H9 (cell line): Measurements from ENCODE around the gene TRMT61A. TPM values are rescaled to one million over a fixed set of nuclear protein-coding genes. Genes with fewer than 3 reads are reported as not detected.

ENCODE experiments used
- DNase-seq: peaks from one replicate; pipeline ENCODE4 v3.0.0-alpha.2; 2017
- H2AFZ ChIP-seq: one replicate; pipeline ENCODE4 v1.6.1; 2013; ENCODE audit warnings: mild to moderate bottlenecking, low read length, control low read depth, moderate library complexity
- H2AK5ac ChIP-seq: 2 replicates; pipeline ENCODE4 v1.6.1; 2013; ENCODE audit warnings: low read length, control low read depth, mixed read lengths; ENCODE audit not compliant: insufficient read length
- H2BK120ac ChIP-seq: one replicate; pipeline ENCODE4 v1.6.1; 2013; ENCODE audit warnings: low read depth, mild to moderate bottlenecking, low read length, control low read depth, inconsistent platforms; ENCODE audit not compliant: poor library complexity, severe bottlenecking
- H2BK12ac ChIP-seq: 2 replicates; pipeline ENCODE4 v1.6.1; 2013; ENCODE audit warnings: low read length, control low read depth, mixed read lengths, low read depth; ENCODE audit not compliant: insufficient read length
- H2BK15ac ChIP-seq: 2 replicates; pipeline ENCODE4 v1.6.1; 2013; ENCODE audit warnings: low read depth, low read length, control low read depth
- H2BK20ac ChIP-seq: one replicate; pipeline ENCODE4 v1.6.1; 2013; ENCODE audit warnings: low read depth, mild to moderate bottlenecking, low read length, control low read depth, inconsistent platforms; ENCODE audit not compliant: poor library complexity, severe bottlenecking
- H2BK5ac ChIP-seq: 2 replicates; pipeline ENCODE4 v1.6.1; 2013; ENCODE audit warnings: low read length, control low read depth, mixed read lengths; ENCODE audit not compliant: insufficient read length
- H3K14ac ChIP-seq: 2 replicates; pipeline ENCODE4 v1.6.1; 2013; ENCODE audit warnings: low read length, control low read depth; ENCODE audit not compliant: insufficient read depth
- H3K18ac ChIP-seq: 2 replicates; pipeline ENCODE4 v1.6.1; 2013; ENCODE audit warnings: low read depth, mild to moderate bottlenecking, mixed read lengths, low read length, control low read depth; ENCODE audit not compliant: insufficient read length
- H3K23ac ChIP-seq: 2 replicates; pipeline ENCODE4 v1.6.1; 2013; ENCODE audit warnings: low read length, control low read depth, mixed read lengths, low read depth; ENCODE audit not compliant: insufficient read length
- H3K23me2 ChIP-seq: 2 replicates; pipeline ENCODE4 v1.6.1; 2013; ENCODE audit warnings: low read depth, mild to moderate bottlenecking, mixed read lengths, low read length, control low read depth; ENCODE audit not compliant: insufficient read length, poor library complexity, severe bottlenecking
- H3K27ac ChIP-seq: 2 replicates; pipeline ENCODE4 v1.5.1; 2013; ENCODE audit warnings: low read length, control low read depth, mixed read lengths, low read depth; ENCODE audit not compliant: insufficient read length
- H3K27me3 ChIP-seq: 2 replicates; pipeline ENCODE4 v1.6.1; 2013; ENCODE audit warnings: low read length, control low read depth, inconsistent platforms; ENCODE audit not compliant: insufficient read depth
- H3K4ac ChIP-seq: 2 replicates; pipeline ENCODE4 v1.6.1; 2013; ENCODE audit warnings: low read depth, mild to moderate bottlenecking, control low read depth, inconsistent platforms, low read length, moderate library complexity
- H3K4me1 ChIP-seq: 2 replicates; pipeline ENCODE4 v1.6.1; 2013; ENCODE audit warnings: low read length, control low read depth, inconsistent platforms; ENCODE audit not compliant: insufficient read depth
- H3K4me2 ChIP-seq: 2 replicates; pipeline ENCODE4 v1.6.1; 2013; ENCODE audit warnings: low read length, control low read depth, mixed read lengths; ENCODE audit not compliant: insufficient read length, insufficient read depth
- H3K56ac ChIP-seq: 2 replicates; pipeline ENCODE4 v1.6.1; 2013; ENCODE audit warnings: low read depth, mild to moderate bottlenecking, mixed read lengths, low read length, control low read depth; ENCODE audit not compliant: insufficient read length
- H3K79me1 ChIP-seq: 2 replicates; pipeline ENCODE4 v1.6.1; 2013; ENCODE audit warnings: low read depth, mild to moderate bottlenecking, moderate library complexity, low read length, control low read depth, inconsistent platforms; ENCODE audit not compliant: insufficient read depth, poor library complexity, severe bottlenecking
- H3K79me2 ChIP-seq: 2 replicates; pipeline ENCODE4 v1.6.1; 2013; ENCODE audit warnings: low read length, control low read depth, inconsistent platforms; ENCODE audit not compliant: insufficient read depth
- H3K9ac ChIP-seq: 2 replicates; pipeline ENCODE4 v1.6.1; 2013; ENCODE audit warnings: low read length, control low read depth, mixed read lengths; ENCODE audit not compliant: insufficient read length; ENCODE audit errors: extremely low read depth
- H3K9me3 ChIP-seq: one replicate; pipeline ENCODE4 v1.6.1; 2013; ENCODE audit warnings: low read depth, low read length, inconsistent platforms; ENCODE audit not compliant: control insufficient read depth
- H3T11ph ChIP-seq: one replicate; pipeline ENCODE4 v1.6.1; 2013; ENCODE audit warnings: mild to moderate bottlenecking, low read length, control low read depth, inconsistent platforms
- H4K20me1 ChIP-seq: one replicate; pipeline ENCODE4 v1.6.1; 2013; ENCODE audit not compliant: control insufficient read depth, insufficient read length, insufficient read depth
- H4K5ac ChIP-seq: 2 replicates; pipeline ENCODE4 v1.6.1; 2013; ENCODE audit warnings: low read depth, mild to moderate bottlenecking, mixed read lengths, low read length, control low read depth; ENCODE audit not compliant: insufficient read length
- H4K8ac ChIP-seq: replicated peaks from 2 replicates; pipeline ENCODE4 v1.6.1; 2013; ENCODE audit warnings: low read length, control low read depth, mixed read lengths, low read depth; ENCODE audit not compliant: insufficient read length
- H4K91ac ChIP-seq: 2 replicates; pipeline ENCODE4 v1.6.1; 2013; ENCODE audit warnings: low read depth, mild to moderate bottlenecking, moderate library complexity, mixed read lengths, low read length, control low read depth; ENCODE audit not compliant: insufficient read length
- H3K27ac Mint-ChIP-seq, 3 experiments: 2 replicates in 2 of 3; 3 replicates in 1 of 3; pipeline ENCODE4 v1.8.0; 2020 to 2021; ENCODE audit warnings: mixed read lengths in 3 of 3, mild to moderate bottlenecking in 1 of 3, moderate library complexity in 1 of 3
- H3K27me3 Mint-ChIP-seq: 2 replicates; pipeline ENCODE4 v1.8.0; 2021; ENCODE audit warnings: low read depth, mild to moderate bottlenecking, moderate library complexity, mixed read lengths
- H3K36me3 Mint-ChIP-seq, 3 experiments: 2 replicates in 2 of 3; 3 replicates in 1 of 3; pipeline ENCODE4 v1.8.0; 2020 to 2021; ENCODE audit warnings: low read depth in 3 of 3, mixed read lengths in 3 of 3; ENCODE audit not compliant: insufficient read depth in 1 of 3
- H3K4me1 Mint-ChIP-seq, 2 experiments: 2 replicates each; pipeline ENCODE4 v1.8.0; 2020; ENCODE audit warnings: mixed read lengths in 2 of 2
- H3K4me3 Mint-ChIP-seq, 2 experiments: 2 replicates in 1 of 2; 3 replicates in 1 of 2; pipeline ENCODE4 v1.8.0; 2020 to 2021; ENCODE audit warnings: mild to moderate bottlenecking in 2 of 2, mixed read lengths in 2 of 2, moderate library complexity in 1 of 2
- H3K9me3 Mint-ChIP-seq, 2 experiments: 2 replicates in 1 of 2; 3 replicates in 1 of 2; pipeline ENCODE4 v1.8.0; 2020; ENCODE audit warnings: mild to moderate bottlenecking in 2 of 2, mixed read lengths in 2 of 2, moderate library complexity in 1 of 2
- WGBS: extraction: QIAGEN DNeasy Blood & Tissue Kit; methylation state at CpG from one replicate; pipeline ENCODE4 v1.1.7; 2013; ENCODE audit warnings: missing lambda C conversion rate, low lambda C conversion rate, mixed read lengths; ENCODE audit not compliant: insufficient read length; ENCODE audit errors: extremely low coverage; 5-methylcytosine and 5-hydroxymethylcytosine counted together
- total RNA-seq: library from RNA; stranded (reverse); gene quantifications from 2 replicates; pipeline ENCODE4 v1.2.1, GENCODE V29; 2021
- TF ChIP-seq, protein P1 (sequence below): fragments of 200-600 bp; sonication (generic); conservative IDR thresholded peaks from 3 replicates; pipeline ENCODE4 v1.8.0; 2021; ENCODE audit warnings: antibody characterized with exemption, mild to moderate bottlenecking

The TRMT61A gene
- total RNA-seq, 1 experiment from 2014 or later = 21.9 TPM

DNA sequence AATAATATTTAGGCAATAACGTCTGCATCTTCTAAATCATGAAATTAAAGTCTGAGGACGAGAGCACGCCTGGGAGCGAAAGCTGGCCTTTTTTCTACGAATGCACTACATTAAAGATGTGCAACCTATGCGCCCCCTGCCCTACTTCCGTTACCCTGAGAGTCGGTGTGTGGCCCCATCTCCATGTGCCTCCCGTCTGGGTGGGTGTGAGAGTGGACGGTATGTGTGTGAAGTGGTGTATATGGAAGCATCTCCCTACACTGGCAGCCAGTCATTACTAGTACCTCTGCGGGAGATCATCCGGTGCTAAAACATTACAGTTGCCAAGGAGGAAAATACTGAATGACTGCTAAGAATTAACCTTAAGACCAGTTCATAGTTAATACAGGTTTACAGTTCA is 25.7 kb upstream of the TRMT61A start:
- Mint-ChIP-seq H3K4me1 (peaks cover 0 to 2% of the 10 kb centered on the region in 2 experiments; a peak in 2 of 4 replicates), H3K4me3 (no peak overlapping the region), H3K9me3 (no peaks in the 10 kb centered on the region), H3K36me3 (peaks cover 34 to 61% (median 50%) of the 10 kb centered on the region in 3 experiments), H3K27me3 (no peaks in the 10 kb centered on the region), H3K27ac (no peak overlapping the region)
- Histone ChIP-seq H3K9ac (no peak overlapping the region), H3K56ac (no peak overlapping the region), H4K5ac (no peak overlapping the region), H2AK5ac (no peak overlapping the region), H3K4me2 (no peak overlapping the region), H3K27me3 (no peaks in the 10 kb centered on the region), H3K4ac (no peak overlapping the region), H4K8ac (no peak overlapping the region), H2AFZ (no peak overlapping the region), H3T11ph (no peak overlapping the region), H2BK120ac (no peak overlapping the region), H2BK12ac (no peak overlapping the region), H2BK20ac (no peak overlapping the region), H3K18ac (no peak overlapping the region), H3K14ac (no peak overlapping the region), H4K91ac (no peak overlapping the region), H3K4me1 (no peaks in the 10 kb centered on the region), H4K20me1 (no peaks in the 10 kb centered on the region), H2BK5ac (no peak overlapping the region), H3K79me2 (no peaks in the 10 kb centered on the region), H3K9me3 (no peaks in the 10 kb centered on the region), H3K79me1 (no peaks in the 10 kb centered on the region), H3K23ac (no peak overlapping the region), H2BK15ac (no peak overlapping the region), H3K23me2 (no peaks in the 10 kb centered on the region), H3K27ac (no peak overlapping the region)
- no CpG with 5 or more reads among the region's 12 CpGs for WGBS
- TF ChIP-seq, protein P1, sequence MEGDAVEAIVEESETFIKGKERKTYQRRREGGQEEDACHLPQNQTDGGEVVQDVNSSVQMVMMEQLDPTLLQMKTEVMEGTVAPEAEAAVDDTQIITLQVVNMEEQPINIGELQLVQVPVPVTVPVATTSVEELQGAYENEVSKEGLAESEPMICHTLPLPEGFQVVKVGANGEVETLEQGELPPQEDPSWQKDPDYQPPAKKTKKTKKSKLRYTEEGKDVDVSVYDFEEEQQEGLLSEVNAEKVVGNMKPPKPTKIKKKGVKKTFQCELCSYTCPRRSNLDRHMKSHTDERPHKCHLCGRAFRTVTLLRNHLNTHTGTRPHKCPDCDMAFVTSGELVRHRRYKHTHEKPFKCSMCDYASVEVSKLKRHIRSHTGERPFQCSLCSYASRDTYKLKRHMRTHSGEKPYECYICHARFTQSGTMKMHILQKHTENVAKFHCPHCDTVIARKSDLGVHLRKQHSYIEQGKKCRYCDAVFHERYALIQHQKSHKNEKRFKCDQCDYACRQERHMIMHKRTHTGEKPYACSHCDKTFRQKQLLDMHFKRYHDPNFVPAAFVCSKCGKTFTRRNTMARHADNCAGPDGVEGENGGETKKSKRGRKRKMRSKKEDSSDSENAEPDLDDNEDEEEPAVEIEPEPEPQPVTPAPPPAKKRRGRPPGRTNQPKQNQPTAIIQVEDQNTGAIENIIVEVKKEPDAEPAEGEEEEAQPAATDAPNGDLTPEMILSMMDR = no peak
- no peak for DNase-seq
